ENCODE measurements around the gene PRELID1. TPM values are rescaled to one million over a fixed set of nuclear protein-coding genes. Genes with fewer than 3 reads are reported as not detected.

PRELID1 gene
- total RNA-seq, 1 donor from 2014 or later = 94.0 TPM

DNA sequence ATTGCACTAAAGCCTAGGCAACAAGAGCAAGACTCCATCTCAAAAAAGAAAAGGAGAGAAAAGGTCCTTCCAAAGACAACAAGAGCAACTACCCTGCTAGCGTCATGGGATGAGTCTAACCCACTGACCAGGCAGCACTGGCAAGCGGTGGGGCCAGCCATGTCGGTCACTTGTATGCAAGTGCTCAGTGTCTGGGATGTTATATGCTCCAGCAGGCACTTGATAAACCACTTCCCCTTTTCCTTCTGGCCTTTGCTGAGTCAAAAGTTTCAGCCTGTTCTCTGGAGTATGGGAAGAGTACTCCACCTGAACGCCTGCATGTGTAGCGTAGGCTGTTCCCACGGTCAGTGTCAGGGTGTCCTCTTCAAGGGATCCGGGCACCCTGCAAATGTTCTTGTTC, 17.3 kb downstream of the PRELID1 start:
- Mint-ChIP-seq H3K27ac (no peak overlapping the region), H3K4me3 (ENCODE audit: low read depth) (no peak overlapping the region), H3K36me3 (ENCODE audit: insufficient read depth) (peaks cover 11% of the 10 kb centered on the region), H3K4me1 (ENCODE audit: low read depth) (peaks cover 20% of the 10 kb centered on the region), H3K9me3 (ENCODE audit: low read depth) (no peaks in the 10 kb centered on the region), H3K27me3 (no peaks in the 10 kb centered on the region)
- TF ChIP-seq CTCF (IDR thresholded peaks at IDR 0.05; ENCODE audit: unreplicated experiment) = no peak
- no peak for DNase-seq (ENCODE audit: low spot score, unreplicated experiment)

- TF ChIP-seq CTCF (IDR thresholded peaks at IDR 0.05; ENCODE audit: unreplicated experiment) = no peak
- H3K4me1 Mint-ChIP-seq (ENCODE audit: low read depth) = peaks cover 24% of the 10 kb centered on the region
- H3K9me3 Mint-ChIP-seq (ENCODE audit: low read depth) = no peaks in the 10 kb centered on the region
- no peak for DNase-seq (ENCODE audit: low spot score, unreplicated experiment)
- no peaks in the 10 kb centered on the region for H3K27me3 Mint-ChIP-seq
- H3K4me3 Mint-ChIP-seq (ENCODE audit: low read depth) = peak overlapping the region; percentile 32
- H3K36me3 Mint-ChIP-seq (ENCODE audit: insufficient read depth) = peaks cover 18% of the 10 kb centered on the region
- H3K27ac Mint-ChIP-seq = peak overlapping the region; percentile 95
These were observed 22.3 kb downstream of the PRELID1 start for GRCh38 chr5:177325868-177326381.

GRCh38 chr5:177327539-177328522, 24.2 kb downstream of the PRELID1 start:
- no peak for DNase-seq (ENCODE audit: low spot score, unreplicated experiment)
- no peak overlapping the region for H3K4me3 Mint-ChIP-seq (ENCODE audit: low read depth)
- peaks cover 24% of the 10 kb centered on the region for H3K4me1 Mint-ChIP-seq (ENCODE audit: low read depth)
- H3K27ac Mint-ChIP-seq = peak overlapping the region; percentile 88
- no peak for TF ChIP-seq CTCF (IDR thresholded peaks at IDR 0.05; ENCODE audit: unreplicated experiment)
- H3K36me3 Mint-ChIP-seq (ENCODE audit: insufficient read depth) = peaks cover 18% of the 10 kb centered on the region
- no peaks in the 10 kb centered on the region for H3K27me3 Mint-ChIP-seq
- no peaks in the 10 kb centered on the region for H3K9me3 Mint-ChIP-seq (ENCODE audit: low read depth)

- no peaks in the 10 kb centered on the region for H3K9me3 Mint-ChIP-seq (ENCODE audit: low read depth)
- peaks cover 22% of the 10 kb centered on the region for H3K4me1 Mint-ChIP-seq (ENCODE audit: low read depth)
- no peaks in the 10 kb centered on the region for H3K27me3 Mint-ChIP-seq
- peaks cover 20% of the 10 kb centered on the region for H3K36me3 Mint-ChIP-seq (ENCODE audit: insufficient read depth)
- DNase-seq (ENCODE audit: low spot score, unreplicated experiment) = no peak
- no peak overlapping the region for H3K27ac Mint-ChIP-seq
- no peak overlapping the region for H3K4me3 Mint-ChIP-seq (ENCODE audit: low read depth)
- no peak for TF ChIP-seq CTCF (IDR thresholded peaks at IDR 0.05; ENCODE audit: unreplicated experiment)
These were observed 25.1 kb downstream of the PRELID1 start for GRCh38 chr5:177328545-177329231.

DNA sequence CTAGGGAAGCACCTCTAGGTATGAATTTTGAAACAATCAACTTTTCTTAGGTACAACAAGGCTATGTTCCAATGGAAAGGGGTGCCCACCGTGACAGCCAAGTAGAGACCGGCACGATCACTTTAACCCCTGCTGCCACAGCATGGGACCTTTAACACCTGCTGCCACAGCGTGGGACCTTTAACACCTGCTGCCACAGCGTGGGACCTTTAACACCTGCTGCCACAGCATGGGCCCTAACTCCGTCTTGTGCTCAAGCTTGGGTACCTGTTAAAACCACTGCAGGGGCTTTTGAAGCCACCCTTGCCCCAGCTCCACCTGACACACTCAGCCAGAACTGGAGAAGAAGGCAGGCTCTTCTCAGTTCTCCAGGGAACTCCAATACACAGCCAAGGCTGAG, 26.3 kb downstream of the PRELID1 start:
- Mint-ChIP-seq H3K4me1 (ENCODE audit: low read depth) (peaks cover 19% of the 10 kb centered on the region), H3K9me3 (ENCODE audit: low read depth) (no peaks in the 10 kb centered on the region), H3K4me3 (ENCODE audit: low read depth) (no peak overlapping the region), H3K27ac (peak overlapping the region; percentile 59), H3K36me3 (ENCODE audit: insufficient read depth) (peaks cover 27% of the 10 kb centered on the region), H3K27me3 (no peaks in the 10 kb centered on the region)
- no peak for DNase-seq (ENCODE audit: low spot score, unreplicated experiment)
- TF ChIP-seq CTCF (IDR thresholded peaks at IDR 0.05; ENCODE audit: unreplicated experiment) = no peak

Data from progenitor cell of endocrine pancreas (in vitro differentiated cells).